SK-N-MC (cell line): ENCODE results near the gene SUPT20HL2.
"Not testable (repeated sequence)": the region's sequence is repeated elsewhere in the genome, so short reads cannot be mapped to it uniquely, and the experiment has no call there.

Experiments
- EZH2 ChIP-seq: fragments of 200-600 bp; sonication (generic); IDR thresholded peaks from one replicate; pipeline ENCODE4 v1.6.1; 2017; ENCODE audit warnings: antibody characterized with exemption
- FOXP2 ChIP-seq: optimal IDR thresholded peaks from 2 replicates; pipeline ENCODE3; 2011; ENCODE audit warnings: mild to moderate bottlenecking, moderate library complexity; ENCODE audit not compliant: insufficient read depth; ENCODE audit errors: extremely low read length, control extremely low read depth
- POLR2AphosphoS5 ChIP-seq: IDR thresholded peaks from 2 replicates; pipeline ENCODE4 v1.6.1; 2012; ENCODE audit warnings: mild to moderate bottlenecking, low read depth, low read length, borderline replicate concordance

DNA sequence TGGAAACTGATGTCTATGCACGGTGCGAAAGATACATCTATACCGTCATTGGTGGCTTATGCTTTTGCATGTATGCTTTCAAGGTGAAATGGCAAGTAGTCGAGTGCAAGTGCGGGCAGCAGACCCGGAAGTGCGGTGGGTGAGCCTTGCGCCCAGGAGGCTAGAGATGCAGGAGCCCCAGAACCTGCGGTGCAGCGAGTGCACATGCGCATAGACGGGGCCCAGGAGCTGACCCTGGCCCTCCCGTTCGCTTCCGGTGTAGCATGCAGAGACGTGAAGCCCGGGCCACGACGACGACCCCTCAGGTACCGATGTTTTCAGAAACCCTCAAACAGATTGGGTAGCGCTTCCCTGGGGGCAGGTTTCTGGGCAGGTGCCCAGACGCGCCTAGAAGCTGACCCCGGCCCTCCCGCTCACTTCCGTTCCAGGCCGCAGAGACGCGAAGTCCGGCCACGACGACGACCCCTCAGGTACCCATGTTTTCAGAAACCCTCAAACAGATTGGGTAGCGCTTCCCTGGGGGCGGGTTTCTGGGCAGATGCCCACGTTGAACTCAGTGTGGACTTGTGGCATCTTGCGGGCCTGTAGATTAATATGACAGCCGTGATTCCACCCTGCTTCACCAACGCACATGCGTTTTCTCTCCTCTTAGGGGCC is 48.3 kb upstream of the SUPT20HL2 start:
- not testable (repeated sequence) for TF ChIP-seq EZH2, POLR2AphosphoS5, FOXP2
